Hippocampal formation (tissue), 2 donors: Measurements from ENCODE around the gene CARS2.
"Not testable (repeated sequence)": the region's sequence is repeated elsewhere in the genome, so short reads cannot be mapped to it uniquely, and the experiment has no call there.

Source experiments
- DNase-seq, 2 donors: peaks; one replicate each; lab custom pipeline; 2025; lab: John Stamatoyannopoulos, UW

CARS2 gene

GRCh38 chr13:110638257-110638656 is 67.7 kb downstream of the CARS2 start:
- DNase-seq, result no peak

- DNase-seq, result no peak
Measured at GRCh38 chr13:110637747-110638146, 68.2 kb downstream of the CARS2 start.

- no peak for DNase-seq
Measured at GRCh38 chr13:110637275-110637674, 68.6 kb downstream of the CARS2 start.

- no peak for DNase-seq
Measured at GRCh38 chr13:110636701-110637201, 69.2 kb downstream of the CARS2 start.

- no peak for DNase-seq
Measured at GRCh38 chr13:110636053-110636475, 69.9 kb downstream of the CARS2 start.

- DNase-seq, result no peak
Measured at GRCh38 chr13:110635405-110636002, 70.4 kb downstream of the CARS2 start.

GRCh38 chr13:110634558-110634957 is 71.4 kb downstream of the CARS2 start:
- DNase-seq, result no peak

GRCh38 chr13:110633776-110634175 is 72.1 kb downstream of the CARS2 start:
- no peak for DNase-seq

- DNase-seq, result not testable (repeated sequence)
Measured at GRCh38 chr13:110632255-110632654, 73.7 kb downstream of the CARS2 start.

- DNase-seq, result no peak
Measured at GRCh38 chr13:110630566-110631119, 75.3 kb downstream of the CARS2 start.

GRCh38 chr13:110629735-110630134 is 76.2 kb downstream of the CARS2 start:
- no peak for DNase-seq

- no peak for DNase-seq
Measured at GRCh38 chr13:110628952-110629701, 76.8 kb downstream of the CARS2 start.

- DNase-seq, result no peak
Measured at GRCh38 chr13:110628477-110628793, 77.5 kb downstream of the CARS2 start.

- DNase-seq, result no peak
Measured at GRCh38 chr13:110627761-110628476, 78.0 kb downstream of the CARS2 start.

GRCh38 chr13:110627351-110627750 is 78.6 kb downstream of the CARS2 start:
- no peak for DNase-seq

- DNase-seq, result no peak
Measured at GRCh38 chr13:110626521-110626920, 79.4 kb downstream of the CARS2 start.

- DNase-seq, result no peak
Measured at GRCh38 chr13:110625771-110626321, 80.1 kb downstream of the CARS2 start.

GRCh38 chr13:110624766-110625756 is 80.9 kb downstream of the CARS2 start:
- DNase-seq, result no peak

- DNase-seq, result no peak
Measured at GRCh38 chr13:110620596-110620995, 85.3 kb downstream of the CARS2 start.

GRCh38 chr13:110618780-110619179 is 87.1 kb downstream of the CARS2 start:
- no peak for DNase-seq

- no peak for DNase-seq
Measured at GRCh38 chr13:110618167-110618566, 87.7 kb downstream of the CARS2 start.
